SK-MEL-5 (cell line): ENCODE results near the gene UGT1A6. TPM values are rescaled to one million over a fixed set of nuclear protein-coding genes. Genes with fewer than 3 reads are reported as not detected.

ENCODE experiments used
- DNase-seq: peaks from one replicate; pipeline ENCODE4 v3.0.0-alpha.2; 2016; ENCODE audit warnings: low read depth, low spot score
- in situ Hi-C: cut with HindIII; loops from 2 replicates; pipeline ENCODE4 v1.10.0; 2016; ENCODE audit warnings: low sequenced_read_pairs, high pct_unique_total_duplicates, low pct_unique_long_range_greater_than_20kb
- total RNA-seq: library from RNA; depleted of rRNA; stranded (reverse); fragments of >200 nt; shearing (Covaris generic); gene quantifications from 2 replicates; pipeline ENCODE4 v1.2.3, GENCODE V29; 2014

Gene UGT1A6
- total RNA-seq, 1 experiment from 2014 or later = not detected

DNA sequence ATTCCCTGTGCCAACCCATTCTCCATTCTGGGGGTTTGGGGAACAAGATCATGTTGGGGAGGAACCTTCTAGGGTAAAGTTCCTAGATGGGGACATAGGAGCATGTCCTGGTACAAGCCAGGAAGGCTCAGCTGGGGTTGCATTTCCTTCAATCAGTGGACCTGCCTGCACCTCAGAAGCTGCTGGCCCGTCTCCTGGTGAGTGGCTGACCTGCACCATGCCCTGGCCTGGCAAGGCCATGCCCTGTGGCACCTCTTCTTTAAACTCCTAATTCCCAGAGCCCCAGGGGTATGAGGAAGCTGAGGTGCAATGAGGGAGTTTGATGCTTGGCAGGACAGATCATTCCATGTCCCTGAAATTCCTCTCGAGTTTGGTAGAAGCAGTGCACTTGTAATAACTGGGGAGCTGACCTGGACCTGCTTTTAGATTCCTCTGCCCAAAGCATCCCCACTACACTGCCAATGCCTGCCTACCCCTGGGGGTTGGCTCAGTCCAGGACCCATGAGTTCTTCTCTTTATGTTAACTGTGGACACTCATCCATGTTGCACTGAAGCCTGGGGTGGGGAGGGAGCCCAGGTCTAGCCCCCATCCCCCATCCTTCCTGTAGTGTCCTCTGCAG lies 110.7 kb downstream of the UGT1A6 start:
- in situ Hi-C loops = no loop called here

DNA sequence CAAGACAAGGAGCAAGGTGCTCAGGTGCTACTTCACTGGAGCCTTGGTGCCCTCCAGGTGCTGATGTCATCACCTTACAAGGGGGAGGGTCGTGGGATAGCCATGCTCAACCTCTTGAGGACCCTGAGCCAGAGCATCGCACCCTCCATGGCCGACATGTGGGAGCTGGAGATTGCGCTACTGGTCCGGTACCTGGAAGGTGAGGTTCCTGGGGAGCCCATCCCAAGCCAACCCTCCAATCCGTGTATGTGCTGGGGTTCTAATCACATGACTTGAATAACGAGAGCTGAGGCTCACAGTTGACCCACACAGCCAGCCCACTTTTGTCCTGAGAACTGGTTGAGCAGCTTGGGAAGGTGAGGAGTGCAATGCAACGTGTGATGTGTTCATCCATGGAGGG lies 111.3 kb downstream of the UGT1A6 start:
- no peak for DNase-seq
- in situ Hi-C loops = no loop called here

More for the DNA sequence above, 110.7 kb downstream of the UGT1A6 start:
- DNase-seq = no peak

DNA sequence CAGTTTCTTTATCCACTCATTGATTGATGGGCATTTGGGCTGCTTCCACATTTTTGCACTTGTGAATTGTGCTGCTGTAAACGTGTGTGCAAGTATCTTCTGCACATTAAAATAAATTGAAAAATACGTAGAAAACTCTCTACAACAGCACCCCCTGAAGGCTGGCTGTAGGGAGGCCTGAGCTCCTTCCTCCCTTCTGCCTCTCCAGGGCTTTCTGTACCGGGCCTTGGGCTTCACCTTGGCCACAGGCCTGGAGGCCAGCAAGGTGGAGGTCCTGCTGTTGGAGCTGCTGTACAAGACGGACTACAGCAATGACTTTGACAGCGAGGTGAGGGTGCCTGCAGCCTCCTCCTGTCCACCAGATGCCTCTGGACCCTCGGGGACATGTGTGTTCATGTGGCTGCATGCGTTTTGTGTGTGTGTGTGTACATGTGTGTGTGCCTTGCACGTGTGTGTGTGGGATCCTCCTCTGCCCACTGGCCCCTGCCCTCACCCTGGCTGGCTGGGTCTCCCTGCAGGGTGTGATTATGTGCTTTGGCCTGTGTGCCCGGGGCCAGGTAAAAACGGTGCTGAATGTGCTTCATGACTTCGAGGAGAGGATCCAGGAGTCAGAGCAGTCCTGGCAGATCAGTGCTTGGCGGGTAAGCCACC lies 114.7 kb downstream of the UGT1A6 start:
- in situ Hi-C loops = no loop called here
- DNase-seq = no peak

DNA sequence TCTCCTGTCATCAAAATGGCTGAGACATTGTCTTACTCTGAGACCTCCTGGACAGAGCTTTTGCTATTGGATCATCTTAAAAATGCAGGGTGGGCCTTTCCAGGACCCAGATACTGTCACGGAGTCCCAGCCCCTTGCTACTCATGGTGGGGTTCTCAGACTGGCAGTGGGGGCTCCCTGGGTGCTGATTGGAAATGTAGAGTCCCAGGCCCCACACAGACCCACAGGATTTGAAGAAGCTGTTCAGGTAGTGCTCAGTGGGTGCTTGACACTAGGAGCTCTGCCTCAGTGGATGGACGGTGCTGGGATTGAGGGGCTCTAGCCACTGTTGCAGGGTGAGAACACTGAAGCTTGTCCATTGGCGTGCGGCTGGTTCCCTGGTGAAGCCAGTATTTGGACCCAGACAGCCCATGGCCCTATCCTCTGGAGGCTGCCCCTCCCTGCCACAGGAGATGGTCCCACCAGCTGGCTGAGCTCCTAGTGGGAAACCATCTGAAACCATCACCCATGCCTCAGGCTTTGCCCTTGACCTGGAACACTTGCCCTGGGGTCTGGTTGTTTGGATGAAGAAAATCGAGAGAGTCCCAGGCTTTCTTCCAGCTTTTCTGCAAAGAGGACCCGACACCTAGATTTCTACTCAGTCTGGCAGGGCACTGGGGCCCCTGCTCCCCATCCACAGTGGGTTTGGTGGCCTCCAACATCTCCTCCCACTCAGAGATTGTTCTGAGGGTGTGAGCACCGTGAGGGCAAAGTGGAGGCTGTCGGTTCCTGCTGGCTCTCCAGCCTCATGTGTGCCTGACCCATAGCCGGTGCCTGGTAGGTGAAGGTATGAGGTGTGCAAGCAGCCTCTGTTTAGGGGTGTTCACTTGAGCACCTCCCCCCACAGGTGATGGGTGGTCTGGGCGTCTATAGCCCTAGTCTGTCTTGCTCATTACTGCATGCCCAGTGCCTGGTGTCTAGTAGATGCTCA lies 115.6 kb downstream of the UGT1A6 start:
- in situ Hi-C loops = no loop called here
- no peak for DNase-seq

DNA sequence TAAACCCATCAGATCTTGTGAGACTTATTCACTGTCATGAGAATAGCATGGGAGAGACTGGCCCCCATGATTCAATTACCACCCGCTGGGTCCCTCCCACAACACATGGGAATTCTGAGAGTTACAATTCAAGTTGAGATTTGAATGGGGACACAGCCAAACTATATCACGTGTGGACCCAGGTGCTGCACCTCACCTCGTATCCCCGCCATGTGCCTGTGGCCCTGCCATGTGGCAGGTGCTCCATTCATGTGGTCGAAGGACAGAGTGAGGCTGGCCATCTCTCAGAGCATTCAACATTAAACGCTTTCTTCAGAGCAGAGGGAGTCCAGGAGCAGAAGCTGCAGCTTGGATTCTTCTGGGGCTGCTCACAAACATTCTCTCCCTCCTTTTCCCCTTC lies 117.7 kb downstream of the UGT1A6 start:
- in situ Hi-C loops = no loop called here

DNA sequence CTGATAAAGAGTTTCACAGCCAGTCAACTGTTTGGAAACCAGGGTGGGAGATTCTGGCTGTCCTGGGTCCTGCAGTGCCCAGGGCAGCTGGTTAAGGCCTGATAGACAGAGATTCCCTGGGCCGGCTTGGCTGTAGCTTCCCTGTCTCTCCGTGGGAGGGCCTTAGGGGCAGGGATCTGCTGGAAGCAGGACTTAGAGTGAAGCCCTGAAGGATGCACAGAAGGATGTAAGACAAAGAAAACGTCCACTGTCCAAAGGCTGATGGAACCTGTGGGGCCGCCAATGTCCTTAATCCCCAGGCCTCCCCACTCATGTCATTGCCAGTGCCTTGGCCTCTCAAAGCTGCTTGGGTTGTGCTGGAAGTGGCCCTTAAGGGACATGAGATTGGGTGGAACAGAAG lies 118.4 kb downstream of the UGT1A6 start:
- in situ Hi-C loops = no loop called here
- DNase-seq = no peak

More for the DNA sequence above, 117.7 kb downstream of the UGT1A6 start:
- DNase-seq = no peak

DNA sequence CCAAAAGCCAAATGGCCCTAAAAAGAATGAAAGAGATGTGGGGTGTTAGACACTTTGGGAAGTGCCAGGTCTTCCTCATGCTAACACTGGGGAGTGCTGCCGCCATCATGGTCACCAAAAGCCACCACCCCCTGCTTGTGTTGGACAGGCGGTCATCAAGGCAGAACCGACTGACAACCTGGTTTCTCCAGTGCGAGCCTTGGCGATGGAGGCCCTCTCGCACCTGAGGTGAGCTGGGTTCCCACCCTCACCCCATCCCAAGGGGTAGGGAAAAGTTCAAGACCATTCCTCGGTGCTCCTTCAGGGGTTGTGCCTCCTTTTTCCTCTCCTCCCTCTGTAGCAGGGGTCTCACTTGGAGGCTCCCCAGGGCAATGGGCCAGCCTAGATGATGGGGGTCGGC lies 119.0 kb downstream of the UGT1A6 start:
- in situ Hi-C loops = no loop called here
- no peak for DNase-seq

DNA sequence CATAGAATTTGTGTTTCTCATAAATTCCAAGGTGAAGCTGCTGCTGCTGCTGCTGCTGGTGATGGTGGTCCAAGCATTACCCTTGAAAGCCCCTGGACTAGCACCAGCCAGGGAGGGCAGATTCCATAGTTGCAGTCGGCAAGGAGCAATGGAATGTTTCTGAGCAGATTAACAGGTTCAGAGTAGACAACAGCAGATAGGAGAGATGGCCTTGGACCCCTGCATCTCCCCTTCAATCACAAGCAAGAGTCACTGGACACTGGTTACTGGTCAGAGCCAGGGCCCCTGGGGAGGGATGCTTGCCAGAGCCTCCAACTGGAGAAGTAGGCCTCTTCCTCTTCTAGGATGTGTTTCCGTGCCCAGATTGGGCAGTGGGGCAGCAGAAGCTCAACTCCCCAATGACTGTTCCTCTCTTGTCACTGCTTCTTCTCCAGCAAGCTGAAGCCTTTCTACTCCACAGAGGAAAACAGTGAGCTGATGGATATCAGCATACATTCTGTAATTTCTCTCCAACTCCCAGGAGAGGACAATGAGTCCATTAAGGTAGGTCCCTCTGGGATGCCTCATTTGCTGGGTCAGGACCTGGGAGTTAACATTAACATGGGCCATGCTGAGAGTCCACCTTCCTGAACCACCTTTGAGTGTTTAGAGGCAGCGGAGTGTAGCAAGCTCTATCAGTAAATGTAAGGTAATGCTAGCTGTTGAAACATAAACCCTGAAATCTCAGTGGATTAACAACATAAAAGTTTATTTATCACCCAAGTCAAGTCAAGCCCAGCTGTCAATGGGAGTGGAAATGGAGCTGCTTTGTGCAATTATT lies 120.8 kb downstream of the UGT1A6 start:
- DNase-seq = no peak
- in situ Hi-C loops = no loop called here

DNA sequence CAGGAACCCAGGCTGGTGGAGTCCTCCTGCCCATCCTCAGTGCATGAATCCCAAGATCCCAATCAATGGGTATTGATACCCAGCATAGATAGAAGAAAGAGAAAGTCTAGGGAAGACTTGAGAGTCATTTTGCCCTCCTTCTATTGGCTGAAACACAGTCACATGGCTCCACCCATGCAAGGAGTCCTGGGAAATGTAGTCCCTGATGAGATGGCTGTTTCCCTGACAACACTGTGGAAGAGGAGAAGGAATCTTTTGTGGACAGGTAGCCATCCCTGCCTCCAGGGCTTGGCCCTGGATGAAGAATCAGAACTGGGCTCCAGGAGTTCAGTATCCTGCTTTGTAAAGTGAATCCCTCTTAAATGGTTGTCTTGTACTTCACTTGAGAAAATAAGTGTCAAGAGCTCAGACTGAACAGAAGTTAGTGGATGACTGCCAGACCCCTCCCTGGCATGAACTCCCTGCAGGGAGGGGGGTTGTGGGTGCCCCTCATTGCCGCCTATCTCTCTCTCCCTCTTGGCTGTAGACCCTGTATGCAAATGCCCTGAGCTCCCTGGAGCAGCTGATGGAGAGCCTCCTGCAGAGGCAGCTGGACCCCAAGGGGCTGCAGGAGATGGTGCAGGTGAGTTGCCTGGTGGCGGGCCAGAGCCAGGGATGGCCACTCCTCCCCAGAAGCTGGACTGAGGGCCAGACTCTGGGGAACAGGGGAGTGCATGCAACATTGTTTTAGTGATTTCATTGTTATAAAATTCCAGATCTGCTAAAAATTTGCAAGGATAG lies 121.6 kb downstream of the UGT1A6 start:
- in situ Hi-C loops = no loop called here

DNA sequence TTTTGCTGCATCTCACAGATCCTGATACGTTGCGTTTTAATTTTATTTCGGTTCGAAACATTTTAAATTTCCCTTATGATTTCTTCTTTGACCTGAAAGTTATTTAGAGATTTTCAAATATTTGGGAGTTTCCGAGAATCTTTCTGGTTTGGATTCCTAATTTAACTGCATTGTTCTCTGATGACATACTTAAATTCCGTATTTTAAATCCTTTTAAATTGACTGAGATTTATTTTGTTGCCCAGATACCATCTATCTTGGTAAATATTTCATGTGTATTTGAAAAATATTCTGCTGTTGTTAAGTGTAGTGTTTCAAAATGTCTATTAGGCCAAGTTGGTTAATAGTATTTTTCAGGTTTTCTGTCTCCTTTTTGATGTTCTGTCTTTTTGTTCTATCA lies 123.2 kb downstream of the UGT1A6 start:
- in situ Hi-C loops = no loop called here
- no peak for DNase-seq

More for the DNA sequence above, 121.6 kb downstream of the UGT1A6 start:
- peak; percentile 60 for DNase-seq

DNA sequence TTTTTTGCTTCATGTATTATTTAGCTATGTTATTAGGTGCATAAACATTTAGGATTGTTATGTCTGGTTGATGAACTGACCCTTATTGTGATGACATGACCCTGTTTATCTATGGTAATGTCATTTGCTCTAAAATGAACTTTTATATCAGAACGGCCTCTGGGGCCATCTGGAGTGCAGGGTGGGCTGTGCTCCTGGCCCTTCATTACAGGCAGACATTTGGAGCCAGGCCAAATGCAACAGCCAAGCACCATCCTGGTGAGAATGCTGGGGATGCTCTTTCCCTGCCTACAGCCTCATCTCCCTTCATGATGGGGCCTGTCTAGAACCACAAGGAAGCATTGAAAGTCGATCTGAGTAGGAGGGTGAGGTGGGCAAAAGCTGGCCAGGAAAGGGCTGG lies 123.6 kb downstream of the UGT1A6 start:
- in situ Hi-C loops = no loop called here
- no peak for DNase-seq

DNA sequence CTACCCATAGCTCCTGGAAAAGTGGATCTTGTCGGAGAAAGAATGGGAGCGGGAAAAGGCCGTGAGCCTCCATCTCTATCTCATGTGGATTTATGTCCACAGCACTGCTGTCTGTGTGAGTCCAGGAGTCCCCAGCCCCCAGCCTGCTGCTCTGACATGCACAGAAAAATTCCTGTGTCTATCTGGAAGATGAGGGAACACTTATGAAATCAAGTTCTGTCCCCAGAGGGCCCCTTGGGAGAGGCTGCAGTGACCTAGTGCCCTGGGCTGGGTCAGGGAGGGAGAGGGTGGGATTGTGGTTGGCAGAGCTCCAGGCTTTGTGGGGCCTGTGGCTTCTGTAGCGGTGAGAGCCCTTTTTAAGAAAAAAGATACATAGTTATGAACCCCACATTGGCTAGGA lies 124.1 kb downstream of the UGT1A6 start:
- DNase-seq = no peak
- in situ Hi-C loops = no loop called here

DNA sequence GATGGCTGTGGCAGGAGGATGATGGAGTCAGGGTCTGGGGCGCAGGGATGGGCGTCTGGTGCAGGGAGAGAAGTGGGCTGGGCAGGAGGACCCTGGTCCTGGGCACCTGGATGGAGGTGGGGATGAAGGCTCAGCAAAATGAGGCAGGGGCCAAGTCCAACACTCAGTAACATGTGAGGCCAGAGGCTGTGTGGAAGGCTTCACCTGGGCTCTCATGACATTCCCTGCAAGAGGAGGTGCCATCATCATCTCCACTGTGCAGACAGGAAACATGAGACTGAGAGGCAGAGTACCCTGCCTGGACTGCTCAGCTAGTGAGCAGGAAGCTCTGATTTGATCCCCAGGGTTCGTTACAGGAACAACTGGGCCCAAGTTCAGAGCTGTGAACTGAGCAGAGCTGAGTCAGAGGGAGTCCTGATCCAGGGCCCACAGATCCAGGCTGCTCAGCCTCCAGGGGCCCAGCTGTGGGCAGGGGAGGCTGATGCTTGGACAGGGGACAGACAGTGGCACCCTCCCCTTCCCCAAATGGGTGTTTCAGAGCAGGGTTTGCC lies 124.7 kb downstream of the UGT1A6 start:
- in situ Hi-C loops = no loop called here
- no peak for DNase-seq

DNA sequence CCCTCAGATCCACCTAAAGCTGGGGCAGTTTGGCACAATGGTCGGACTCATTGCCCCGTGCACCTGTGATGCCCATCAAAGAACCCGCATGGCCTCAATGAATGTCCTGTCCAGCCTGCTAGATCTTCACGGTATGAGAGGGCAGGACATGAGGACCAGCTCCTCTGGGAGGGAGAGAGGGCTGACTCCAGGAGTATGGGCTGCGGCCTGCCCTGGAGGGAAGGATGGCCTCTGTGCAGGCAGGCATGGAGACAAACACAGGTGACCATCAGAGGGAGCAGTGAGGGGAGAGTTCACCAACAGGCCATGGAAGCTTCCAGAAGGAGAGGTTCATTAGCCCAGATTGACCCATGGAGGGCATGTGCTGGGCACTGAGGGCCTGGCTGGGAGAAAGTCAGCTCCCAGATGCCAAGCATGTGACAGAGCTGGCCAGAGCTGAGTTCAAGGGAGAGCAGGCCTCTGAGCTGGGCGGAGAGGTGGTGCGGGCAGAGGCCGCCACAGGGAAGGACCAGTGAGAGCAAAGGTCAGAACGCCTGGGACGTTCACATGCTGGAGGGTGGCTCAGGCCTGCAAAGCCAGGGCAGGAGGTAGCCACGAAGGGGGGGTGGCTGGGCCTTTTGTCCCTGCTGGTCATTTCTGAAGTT lies 125.4 kb downstream of the UGT1A6 start:
- in situ Hi-C loops = no loop called here
- no peak for DNase-seq

DNA sequence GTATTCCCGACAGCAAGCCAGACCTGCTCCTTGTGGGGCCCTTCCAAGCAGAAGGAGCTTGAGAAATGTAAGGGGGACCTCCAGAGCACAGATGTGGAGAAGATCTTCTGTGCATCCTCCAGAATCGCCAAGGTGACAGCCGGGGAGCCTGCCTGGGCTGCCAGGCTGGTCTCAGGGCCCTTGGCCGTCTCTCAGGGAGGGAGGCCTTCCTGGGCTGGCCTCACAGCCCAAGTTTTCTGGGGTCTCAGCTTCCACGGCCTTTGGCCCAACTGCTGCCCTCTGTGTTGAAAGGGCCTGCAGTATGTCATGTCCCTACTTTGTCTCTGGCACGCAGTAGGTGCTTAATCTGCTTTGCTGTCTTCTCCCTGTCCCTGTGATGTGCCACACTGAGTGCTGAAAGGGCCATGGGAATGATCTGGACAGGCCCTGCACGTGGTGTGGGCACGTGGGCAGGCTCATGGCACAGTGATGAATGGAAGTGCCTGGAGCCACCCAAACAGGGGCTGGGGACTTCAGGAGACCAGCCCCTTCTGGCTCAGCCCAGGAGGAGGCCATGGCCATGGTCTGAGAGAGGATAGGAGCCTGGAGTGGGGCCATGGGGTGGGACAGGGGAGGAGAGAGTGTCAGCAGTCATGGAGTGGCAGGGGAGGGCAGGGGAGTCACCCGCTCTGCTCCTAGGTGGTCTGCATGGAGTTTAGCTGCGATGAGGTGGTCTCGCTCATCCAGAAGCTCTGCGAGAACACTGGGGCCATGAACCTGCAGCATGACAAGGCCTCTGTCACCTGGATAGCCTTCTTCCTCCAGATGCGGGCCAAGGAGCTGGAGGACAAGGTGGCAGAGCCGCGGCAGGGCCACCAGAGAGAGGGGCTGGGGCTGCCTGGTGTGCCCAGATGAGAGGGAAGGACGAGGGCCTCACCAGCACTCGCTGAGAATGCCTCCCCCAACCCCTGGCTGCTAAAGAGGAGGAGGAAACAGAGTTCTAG lies 126.2 kb downstream of the UGT1A6 start:
- in situ Hi-C loops = no loop called here
- DNase-seq = no peak
